Vagina (tissue), 2 donors: ENCODE results near the gene RPLP2. TPM values are rescaled to one million over a fixed set of nuclear protein-coding genes. Genes with fewer than 3 reads are reported as not detected.
A peak's percentile ranks its signal among the peaks of the same experiment; 100 is the strongest.

Experiments used
- DNase-seq, 2 donors: peaks; one replicate each; pipeline ENCODE4 v3.0.0-alpha.2; 2017; ENCODE audit errors: extremely low spot score in 2 of 2
- H3K27ac ChIP-seq: fragments of 200-600 bp; sonication (generic); one replicate; pipeline ENCODE4 v1.5.1; 2019
- H3K27me3 ChIP-seq: fragments of 200-600 bp; sonication (generic); one replicate; pipeline ENCODE4 v1.5.1; 2019
- H3K36me3 ChIP-seq, 2 donors: fragments of 200-600 bp; sonication (generic); one replicate each; pipeline ENCODE4 v1.5.1; 2017 to 2019
- H3K4me1 ChIP-seq: fragments of 200-600 bp; sonication (generic); one replicate; pipeline ENCODE4 v1.5.1; 2019
- H3K4me3 ChIP-seq, 2 donors: fragments of 200-600 bp; sonication (generic); 1 replicate in 1 of 2; 2 replicates in 1 of 2; pipeline ENCODE4 v1.5.1; 2016 to 2019
- H3K9me3 ChIP-seq: fragments of 200-600 bp; sonication (generic); one replicate; pipeline ENCODE4 v1.5.1; 2019
- CTCF ChIP-seq, 3 experiments: fragments of 450-650 bp in 2 of 3; fragments of 200-600 bp in 1 of 3; sonication (generic) in 1 of 3; IDR thresholded peaks; one replicate each; pipeline ENCODE4 v1.5.1; 2017 to 2019; ENCODE audit warnings: antibody characterized with exemption in 3 of 3, mild to moderate bottlenecking in 2 of 3, moderate library complexity in 2 of 3
- POLR2A ChIP-seq, 2 donors: fragments of 450-650 bp; IDR thresholded peaks; one replicate each; pipeline ENCODE4 v1.6.1; 2017; ENCODE audit warnings: antibody characterized with exemption in 2 of 2, mild to moderate bottlenecking in 2 of 2, moderate library complexity in 2 of 2
- POLR2AphosphoS5 ChIP-seq, 2 donors: sonication (generic); formaldehyde crosslinking; IDR thresholded peaks; one replicate each; pipeline ENCODE4 v1.9.0; 2017; ENCODE audit warnings: antibody characterized with exemption in 2 of 2, mild to moderate bottlenecking in 2 of 2, low read depth in 1 of 2; ENCODE audit not compliant: insufficient read depth in 1 of 2
- intact Hi-C: fragments of 100-400 bp; cut with DNase I; formaldehyde crosslinking; loops from one replicate; pipeline ENCODE4 v1.15.1; 2023
- total RNA-seq: library from RNA; depleted of rRNA; stranded (reverse); fragments of >200 nt; gene quantifications from one replicate; pipeline ENCODE4 v1.2.3, GENCODE V29; 2016

The RPLP2 gene
- total RNA-seq, 1 donor from 2014 or later, result 1,068 TPM

- no peak for TF ChIP-seq POLR2AphosphoS5 (IDR thresholded peaks at IDR 0.05; ENCODE audit: insufficient read depth in 1 of 2, low read depth in 1 of 2)
- TF ChIP-seq POLR2A (IDR thresholded peaks at IDR 0.05), result no peak
- TF ChIP-seq CTCF (IDR thresholded peaks at IDR 0.05), result no peak
- H3K27me3 ChIP-seq, result no peaks in the 10 kb centered on the region
- intact Hi-C loops, result no loop called here
- H3K36me3 ChIP-seq, result peaks cover 0 to 3% of the 10 kb centered on the region in 2 donors
- peaks cover 86% of the 10 kb centered on the region for H3K4me1 ChIP-seq
- DNase-seq, result no peak
- H3K27ac ChIP-seq, result peak overlapping the region; percentile 86
- H3K4me3 ChIP-seq, result peak overlapping the region in 1 of 2 donors; percentile 99
- H3K9me3 ChIP-seq, result no peaks in the 10 kb centered on the region
Measured at GRCh38 chr11:845872-846495, 36.2 kb downstream of the RPLP2 start.

- Histone ChIP-seq H3K27ac (peak overlapping the region; percentile 86), H3K4me1 (peaks cover 81% of the 10 kb centered on the region), H3K27me3 (no peaks in the 10 kb centered on the region), H3K9me3 (no peaks in the 10 kb centered on the region), H3K36me3 (no peaks in the 10 kb centered on the region), H3K4me3 (no peak overlapping the region)
- intact Hi-C loops, result no loop called here
- DNase-seq, result no peak
- TF ChIP-seq POLR2A (IDR thresholded peaks at IDR 0.05) (no peak), CTCF (IDR thresholded peaks at IDR 0.05) (no peak), POLR2AphosphoS5 (IDR thresholded peaks at IDR 0.05; ENCODE audit: insufficient read depth in 1 of 2, low read depth in 1 of 2) (no peak)
Measured at GRCh38 chr11:846496-847098, 36.8 kb downstream of the RPLP2 start.

- Histone ChIP-seq H3K36me3 (no peaks in the 10 kb centered on the region), H3K4me3 (no peak overlapping the region), H3K9me3 (no peaks in the 10 kb centered on the region), H3K27me3 (no peaks in the 10 kb centered on the region), H3K4me1 (peaks cover 83% of the 10 kb centered on the region), H3K27ac (no peak overlapping the region)
- TF ChIP-seq CTCF (IDR thresholded peaks at IDR 0.05), result no peak
- no peak for DNase-seq
- intact Hi-C loops, result no loop called here
Measured at GRCh38 chr11:847876-848275, 38.1 kb downstream of the RPLP2 start.

- no peak for DNase-seq
- Histone ChIP-seq H3K4me1 (peaks cover 83% of the 10 kb centered on the region), H3K36me3 (no peaks in the 10 kb centered on the region), H3K4me3 (peak overlapping the region; percentile 43 to 63), H3K27me3 (no peaks in the 10 kb centered on the region), H3K27ac (peak overlapping the region; percentile 40), H3K9me3 (no peaks in the 10 kb centered on the region)
- no peak for TF ChIP-seq POLR2AphosphoS5 (IDR thresholded peaks at IDR 0.05; ENCODE audit: insufficient read depth in 1 of 2, low read depth in 1 of 2)
- peak; percentile 63 to 68 (median 68) for TF ChIP-seq CTCF (IDR thresholded peaks at IDR 0.05)
- intact Hi-C loops, result no loop called here
Measured at GRCh38 chr11:848380-848931, 38.7 kb downstream of the RPLP2 start.
